ENCODE measurements around the gene LCT.

GRCh38 chr2:135822855-135823254 lies 14.1 kb downstream of the LCT start:
- TF ChIP-seq CTCF (IDR thresholded peaks at IDR 0.05; ENCODE audit: insufficient read depth, low read length) = no peak
- TF ChIP-seq POLR2AphosphoS5 (IDR thresholded peaks at IDR 0.05; ENCODE audit: low read depth) = no peak
- TF ChIP-seq GABPA (IDR thresholded peaks at IDR 0.05; ENCODE audit: low read depth) = no peak
